Thymus (tissue), 11 donors: ENCODE results near the gene DMD. TPM values are rescaled to one million over a fixed set of nuclear protein-coding genes. Genes with fewer than 3 reads are reported as not detected.
A peak's percentile ranks its signal among the peaks of the same experiment; 100 is the strongest.

ENCODE experiments used
- DNase-seq, 9 donors: peaks; one replicate each; pipeline ENCODE4 v3.0.0-alpha.2; 2013; ENCODE audit warnings: low spot score in 9 of 9, low read depth in 6 of 9, missing footprints in 1 of 9
- H3K27ac ChIP-seq, 2 donors: one replicate each; pipeline ENCODE4 v1.5.1; 2013; ENCODE audit warnings: control low read depth in 1 of 2, low read depth in 1 of 2, low read length in 1 of 2, mild to moderate bottlenecking in 1 of 2, moderate library complexity in 1 of 2
- H3K27me3 ChIP-seq, 2 donors: one replicate each; pipeline ENCODE4 v1.5.1; 2013; ENCODE audit warnings: low read length in 1 of 2; ENCODE audit not compliant: control insufficient read depth in 2 of 2, insufficient read depth in 1 of 2
- H3K36me3 ChIP-seq, 2 donors: one replicate each; pipeline ENCODE4 v1.5.1; 2013; ENCODE audit warnings: low read length in 1 of 2, mild to moderate bottlenecking in 1 of 2, moderate library complexity in 1 of 2; ENCODE audit not compliant: control insufficient read depth in 2 of 2, insufficient read depth in 2 of 2
- H3K4me1 ChIP-seq, 2 donors: one replicate each; pipeline ENCODE4 v1.5.1; 2013; ENCODE audit warnings: low read length in 2 of 2; ENCODE audit not compliant: control insufficient read depth in 2 of 2, insufficient read depth in 2 of 2
- H3K4me3 ChIP-seq, 2 donors: one replicate each; pipeline ENCODE4 v1.5.1; 2013; ENCODE audit warnings: low read length in 2 of 2, control low read depth in 1 of 2, mild to moderate bottlenecking in 1 of 2
- H3K9me3 ChIP-seq, 2 donors: one replicate each; pipeline ENCODE4 v1.5.1; 2013; ENCODE audit warnings: low read length in 1 of 2, mild to moderate bottlenecking in 1 of 2; ENCODE audit not compliant: control insufficient read depth in 2 of 2, insufficient read depth in 1 of 2
- WGBS: extraction: QIAGEN DNeasy Blood & Tissue Kit; methylation state at CpG from one replicate; pipeline ENCODE4 v1.1.7; 2013; 5-methylcytosine and 5-hydroxymethylcytosine counted together
- polyA plus RNA-seq: library from polyadenylated mRNA; stranded (reverse); fragments of 200-250 nt; gene quantifications from one replicate; pipeline ENCODE4 v1.2.3, GENCODE V29; 2013
- total RNA-seq: library from RNA; stranded (reverse); fragments of 120-200 nt; gene quantifications from one replicate; pipeline ENCODE4 v1.2.4, GENCODE V29; 2013
- donor health status: healthy.

The DMD gene
- total and polyA plus RNA-seq, 2 donors: 4.7 to 5.7 TPM

- no peaks in the 10 kb centered on the region for H3K36me3 ChIP-seq
- no peaks in the 10 kb centered on the region for H3K9me3 ChIP-seq
- DNase-seq: peak in 2 of 9 donors; percentile 3 to 44
- H3K4me1 ChIP-seq: peaks cover 0 to 4% of the 10 kb centered on the region in 2 donors
- no peak overlapping the region for H3K27ac ChIP-seq
- WGBS: 10% methylated on average over 7 of the region's 7 CpGs
- no peak overlapping the region for H3K4me3 ChIP-seq
- no peaks in the 10 kb centered on the region for H3K27me3 ChIP-seq
Measured at GRCh38 chrX:31132821-31133241, 2078.5 kb downstream of the DMD start.

GRCh38 chrX:31130457-31131220 lies 2080.7 kb downstream of the DMD start:
- Histone ChIP-seq H3K9me3 (no peaks in the 10 kb centered on the region), H3K4me1 (peaks cover 0 to 4% of the 10 kb centered on the region in 2 donors), H3K4me3 (no peak overlapping the region), H3K27me3 (no peaks in the 10 kb centered on the region), H3K27ac (no peak overlapping the region), H3K36me3 (no peaks in the 10 kb centered on the region)
- no peak for DNase-seq
- WGBS: 72% methylated on average over 6 of the region's 6 CpGs

DNA sequence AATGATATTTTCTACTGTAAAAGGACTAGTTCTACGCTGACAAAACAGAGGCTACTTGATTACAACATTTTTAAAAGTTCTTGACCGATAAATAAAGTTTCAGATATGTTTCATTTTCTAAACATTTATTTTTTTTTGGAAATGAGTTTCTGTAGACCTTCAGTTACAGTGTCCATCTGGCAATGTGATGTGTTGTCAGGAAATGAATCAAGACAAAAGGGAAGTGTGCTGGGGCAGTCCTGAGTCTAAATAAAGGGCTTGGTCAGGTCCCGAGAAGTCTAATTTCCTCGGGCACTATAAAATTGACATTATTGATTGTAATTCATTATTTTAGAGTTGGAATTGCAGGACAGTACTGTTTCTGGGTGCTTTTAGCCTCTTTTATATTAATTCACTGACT lies 2082.5 kb downstream of the DMD start:
- Histone ChIP-seq H3K9me3 (no peaks in the 10 kb centered on the region), H3K27ac (no peak overlapping the region), H3K4me1 (peaks cover 0 to 4% of the 10 kb centered on the region in 2 donors), H3K27me3 (no peaks in the 10 kb centered on the region), H3K36me3 (no peaks in the 10 kb centered on the region), H3K4me3 (no peak overlapping the region)
- no peak for DNase-seq
- 79% methylated on average over 4 of the region's 4 CpGs for WGBS

DNA sequence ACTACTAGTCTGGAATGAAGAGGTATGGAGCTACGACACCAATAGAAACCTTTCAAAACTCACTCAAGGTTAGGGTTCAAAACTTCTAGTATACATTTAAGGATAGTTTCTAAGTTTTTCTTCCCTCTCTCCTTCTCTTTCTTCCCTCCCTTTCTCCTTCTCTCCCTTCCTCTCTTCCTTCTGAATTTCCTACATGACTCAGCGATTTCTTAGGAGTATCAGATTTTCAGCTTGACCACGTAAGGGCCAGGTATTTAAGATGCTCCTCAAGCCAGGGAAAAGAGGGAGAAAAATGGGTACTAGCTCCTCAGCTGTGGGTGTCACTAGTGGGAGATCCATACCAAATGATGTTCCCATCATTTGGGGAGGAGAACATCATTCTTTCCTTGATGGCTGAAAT lies 2083.6 kb downstream of the DMD start:
- Histone ChIP-seq H3K9me3 (no peaks in the 10 kb centered on the region), H3K4me1 (no peaks in the 10 kb centered on the region)
- WGBS: 98% methylated on average over 3 of the region's 3 CpGs

GRCh38 chrX:31126205-31126604 lies 2085.1 kb downstream of the DMD start:
- no peaks in the 10 kb centered on the region for H3K36me3 ChIP-seq
- H3K27ac ChIP-seq: no peak overlapping the region
- WGBS: 97% methylated on average over 7 of the region's 7 CpGs
- no peaks in the 10 kb centered on the region for H3K9me3 ChIP-seq
- no peaks in the 10 kb centered on the region for H3K4me1 ChIP-seq
- no peak overlapping the region for H3K4me3 ChIP-seq
- DNase-seq: no peak
- no peaks in the 10 kb centered on the region for H3K27me3 ChIP-seq

More for the DNA sequence above, 2083.6 kb downstream of the DMD start:
- no peaks in the 10 kb centered on the region for H3K27me3 ChIP-seq
- DNase-seq: no peak
- no peaks in the 10 kb centered on the region for H3K36me3 ChIP-seq
- no peak overlapping the region for H3K27ac ChIP-seq
- no peak overlapping the region for H3K4me3 ChIP-seq

DNA sequence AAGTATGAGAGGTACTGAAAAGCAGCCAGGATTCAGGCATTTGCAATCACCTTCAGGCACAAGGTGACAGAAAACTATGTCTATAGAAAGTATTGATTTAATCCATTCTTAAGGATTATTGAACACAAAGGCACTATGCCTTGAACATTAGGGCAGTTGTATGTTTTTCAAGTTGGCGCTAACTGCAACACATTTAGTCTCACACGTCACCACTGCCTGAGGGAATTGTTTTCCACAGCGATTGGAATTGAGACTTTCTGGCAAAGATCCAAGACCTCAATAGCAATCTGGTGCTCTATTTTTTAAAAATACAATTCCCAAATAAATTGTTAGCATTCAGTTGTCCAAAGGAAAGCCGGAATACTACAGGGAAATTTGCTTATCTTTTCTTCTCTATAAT lies 2086.8 kb downstream of the DMD start:
- no peaks in the 10 kb centered on the region for H3K9me3 ChIP-seq
- no peak overlapping the region for H3K27ac ChIP-seq
- no peaks in the 10 kb centered on the region for H3K36me3 ChIP-seq
- 97% methylated on average over 4 of the region's 4 CpGs for WGBS
- H3K4me1 ChIP-seq: no peaks in the 10 kb centered on the region
- no peaks in the 10 kb centered on the region for H3K27me3 ChIP-seq
- H3K4me3 ChIP-seq: no peak overlapping the region
- no peak for DNase-seq

DNA sequence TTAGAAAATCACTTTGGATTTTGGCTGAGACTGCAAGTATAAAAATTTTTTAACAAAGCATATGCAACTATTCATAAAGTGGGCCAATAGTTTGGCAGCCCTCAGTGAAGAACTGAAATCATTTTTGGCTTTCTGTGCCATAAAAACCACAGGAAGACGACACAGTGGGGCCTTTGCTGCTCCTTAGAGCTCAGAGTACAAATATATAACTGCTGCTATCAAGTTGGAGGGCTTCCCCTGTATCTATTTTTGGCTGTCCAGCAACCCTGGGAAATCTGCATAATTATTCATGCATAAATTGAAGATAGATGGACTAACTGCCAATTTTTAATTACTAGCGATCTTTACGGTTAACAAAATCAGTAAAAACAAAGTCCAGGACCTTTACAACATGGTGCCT lies 2088.0 kb downstream of the DMD start:
- WGBS: 71% methylated on average over 3 of the region's 3 CpGs

DNA sequence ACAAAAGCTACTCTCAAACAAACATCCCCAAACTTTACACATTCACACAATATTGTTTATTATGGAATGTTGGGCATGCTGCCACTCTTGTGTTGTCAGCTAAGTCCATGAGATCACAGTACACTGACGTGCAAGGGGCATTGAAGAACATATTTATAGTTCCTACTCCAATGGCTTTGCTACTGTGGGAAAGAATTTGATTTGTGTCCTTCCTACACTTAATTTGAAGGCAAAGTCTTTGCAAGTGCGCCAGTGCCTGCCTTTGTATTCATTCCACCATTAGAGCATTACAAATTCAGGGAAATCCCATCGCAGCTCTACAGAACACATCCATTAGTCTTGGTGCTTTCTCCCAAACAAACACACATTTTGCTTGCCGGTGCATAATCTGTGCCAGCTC lies 2094.1 kb downstream of the DMD start:
- no peaks in the 10 kb centered on the region for H3K27me3 ChIP-seq
- H3K36me3 ChIP-seq: no peaks in the 10 kb centered on the region
- no peak overlapping the region for H3K4me3 ChIP-seq
- DNase-seq: no peak
- no peak overlapping the region for H3K27ac ChIP-seq
- no peaks in the 10 kb centered on the region for H3K4me1 ChIP-seq
- H3K9me3 ChIP-seq: no peaks in the 10 kb centered on the region
- WGBS: 96% methylated on average over 4 of the region's 4 CpGs

More for the DNA sequence above, 2088.0 kb downstream of the DMD start:
- no peaks in the 10 kb centered on the region for H3K4me1 ChIP-seq
- no peak overlapping the region for H3K27ac ChIP-seq
- DNase-seq: no peak
- no peak overlapping the region for H3K4me3 ChIP-seq
- no peaks in the 10 kb centered on the region for H3K36me3 ChIP-seq
- no peaks in the 10 kb centered on the region for H3K27me3 ChIP-seq
- H3K9me3 ChIP-seq: no peaks in the 10 kb centered on the region

DNA sequence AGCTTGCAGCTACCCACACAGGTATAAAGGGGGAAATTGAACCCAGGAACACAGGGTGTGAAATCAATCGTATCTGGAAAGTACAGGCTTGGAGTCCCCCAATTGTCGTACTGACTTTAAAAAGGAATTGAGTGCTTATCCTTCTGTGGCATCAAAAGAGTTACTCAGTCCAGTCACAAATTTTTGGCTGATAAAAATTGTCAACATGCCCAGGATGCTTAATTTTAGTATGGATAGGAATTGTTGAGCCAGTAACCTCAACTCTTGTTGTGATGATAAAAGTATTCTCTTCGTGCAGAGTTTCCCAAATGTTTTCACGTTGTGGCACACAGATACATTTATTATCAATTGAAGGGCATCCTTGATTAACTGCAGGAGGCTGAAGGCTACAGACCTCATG lies 2096.0 kb downstream of the DMD start:
- no peak for DNase-seq
- 97% methylated on average over 4 of the region's 4 CpGs for WGBS
- Histone ChIP-seq H3K27me3 (no peaks in the 10 kb centered on the region), H3K4me1 (no peaks in the 10 kb centered on the region), H3K27ac (no peak overlapping the region), H3K4me3 (no peak overlapping the region), H3K36me3 (no peaks in the 10 kb centered on the region), H3K9me3 (no peaks in the 10 kb centered on the region)
